A549 (cell line): ENCODE measurements around the gene F2RL1. TPM values are rescaled to one million over a fixed set of nuclear protein-coding genes. Genes with fewer than 3 reads are reported as not detected.
A peak's percentile ranks its signal among the peaks of the same experiment; 100 is the strongest.

ENCODE experiments used
- ATAC-seq, 2 experiments: fragments of 200-7000 bp in 1 of 2; fragments of >200 bp in 1 of 2; cut with Nextera tagmentation in 1 of 2; cut with Tn5 transposase in 1 of 2; 3 replicates each; pipeline versions ENCODE4 v1.8.0 to v1.9.1; 2018 to 2020; ENCODE audit warnings: mild to moderate bottlenecking in 1 of 2, moderate library complexity in 1 of 2
- CTCF ChIA-PET: fragments of 300-600 bp; sonication (Branson Sonifier 250); formaldehyde crosslinking; extraction: SDS; loops from one replicate; lab custom pipeline; 2021; ENCODE audit warnings: antibody characterized with exemption, inconsistent platforms; lab: Yijun Ruan, JAX
- POLR2A ChIA-PET: fragments of 350-600 bp; formaldehyde crosslinking; extraction: SDS; loops from one replicate; lab custom pipeline; 2021; ENCODE audit warnings: antibody characterized with exemption, inconsistent platforms; lab: Yijun Ruan, JAX
- DNase-seq, 2 experiments: peaks; one replicate each; pipeline versions ENCODE4 v3.0.0 to v3.0.0-alpha.2; 2011 to 2016; ENCODE audit warnings: low read depth in 1 of 2, low spot score in 1 of 2
- FAIRE-seq: peaks from 2 replicates; lab custom pipeline; 2011; peaks lifted over from hg19 to GRCh38; lab: Jason Lieb, UNC
- H3K27ac ChIP-seq, 2 experiments: fragments of >200 bp; sonication (Bioruptor Twin); formaldehyde crosslinking; 3 replicates each; pipeline ENCODE4 v1.5.1; 2016 to 2017
- H3K4me1 ChIP-seq: fragments of >200 bp; sonication (Bioruptor Twin); formaldehyde crosslinking; 3 replicates; pipeline ENCODE4 v1.6.1; 2016
- H3K4me2 ChIP-seq: fragments of >200 bp; sonication (Bioruptor Twin); formaldehyde crosslinking; 3 replicates; pipeline ENCODE4 v1.6.1; 2016
- H3K4me3 ChIP-seq: fragments of >200 bp; sonication (Bioruptor Twin); formaldehyde crosslinking; 3 replicates; pipeline ENCODE4 v1.5.1; 2016
- H3K9me3 ChIP-seq: fragments of >200 bp; sonication (Bioruptor Twin); formaldehyde crosslinking; 3 replicates; pipeline ENCODE4 v1.6.1; 2016
- BCL3 ChIP-seq: fragments of >200 bp; sonication (Bioruptor Twin); formaldehyde crosslinking; IDR thresholded peaks from 3 replicates; pipeline ENCODE4 v1.6.1; 2016
- CBX8 ChIP-seq: fragments of 200-600 bp; sonication (generic); IDR thresholded peaks from 2 replicates; pipeline ENCODE4 v1.6.1; 2016
- CEBPB ChIP-seq, 2 experiments: fragments of >200 bp in 1 of 2; sonication (Bioruptor Twin) in 1 of 2; formaldehyde crosslinking in 1 of 2; IDR thresholded peaks; 2 replicates each; pipeline ENCODE4 v1.6.1; 2012 to 2016
- CHD4 ChIP-seq: fragments of 200-600 bp; sonication (generic); IDR thresholded peaks from 2 replicates; pipeline ENCODE4 v1.6.1; 2016; ENCODE audit warnings: antibody characterized with exemption, mild to moderate bottlenecking, borderline replicate concordance
- EHMT2 ChIP-seq: fragments of 200-600 bp; sonication (generic); IDR thresholded peaks from 2 replicates; pipeline ENCODE4 v1.6.1; 2016; ENCODE audit warnings: antibody characterized with exemption, low read depth, mild to moderate bottlenecking, moderate library complexity
- ELK1 ChIP-seq: fragments of 150-350 bp; IDR thresholded peaks from 2 replicates; pipeline ENCODE4 v1.6.1; 2014; ENCODE audit warnings: low read depth, mild to moderate bottlenecking, low read length
- EP300 ChIP-seq, 2 experiments: fragments of >200 bp; sonication (Bioruptor Twin); formaldehyde crosslinking; IDR thresholded peaks; 2 replicates in 1 of 2; 3 replicates in 1 of 2; pipeline ENCODE4 v1.6.1; 2016 to 2017
- FOSL2 ChIP-seq, 2 experiments: fragments of 450-650 bp in 1 of 2; fragments of >200 bp in 1 of 2; sonication (Bioruptor Twin) in 1 of 2; formaldehyde crosslinking; IDR thresholded peaks; 2 replicates each; pipeline versions ENCODE4 v1.5.0 to v1.6.1; 2016 to 2020; ENCODE audit warnings: mild to moderate bottlenecking in 1 of 2, moderate library complexity in 1 of 2
- GATA3 ChIP-seq: IDR thresholded peaks from 2 replicates; pipeline ENCODE4 v1.6.1; 2012; ENCODE audit warnings: borderline replicate concordance
- HES2 ChIP-seq: fragments of >200 bp; sonication (Bioruptor Twin); formaldehyde crosslinking; IDR thresholded peaks from 2 replicates; pipeline ENCODE4 v1.6.1; 2016
- HOXB13 ChIP-seq: fragments of 250-450 bp; sonication (Bioruptor Pico); IDR thresholded peaks from 2 replicates; pipeline ENCODE4 v1.5.0; 2020; ENCODE audit warnings: low read depth, mild to moderate bottlenecking, moderate library complexity
- JUN ChIP-seq, 2 experiments: fragments of >200 bp; sonication (Bioruptor Twin); formaldehyde crosslinking; IDR thresholded peaks; 2 replicates in 1 of 2; 3 replicates in 1 of 2; pipeline ENCODE4 v1.6.1; 2016 to 2017
- JUNB ChIP-seq: fragments of >200 bp; sonication (Bioruptor Twin); formaldehyde crosslinking; IDR thresholded peaks from 2 replicates; pipeline ENCODE4 v1.6.1; 2016
- MAX ChIP-seq: IDR thresholded peaks from 2 replicates; pipeline ENCODE4 v1.6.1; 2012
- NFE2L2 ChIP-seq: fragments of 150-350 bp; conservative IDR thresholded peaks from 2 replicates; pipeline ENCODE4 v1.6.1; 2014; ENCODE audit warnings: low read length
- PBX3 ChIP-seq: IDR thresholded peaks from 2 replicates; pipeline ENCODE4 v1.6.1; 2012
- PHF8 ChIP-seq: fragments of 200-600 bp; sonication (generic); IDR thresholded peaks from 2 replicates; pipeline ENCODE4 v1.6.1; 2016; ENCODE audit warnings: low read depth, mild to moderate bottlenecking, antibody characterized with exemption, moderate library complexity, borderline replicate concordance
- POLR2A ChIP-seq: IDR thresholded peaks from 2 replicates; pipeline ENCODE4 v1.6.1; 2012; ENCODE audit warnings: mild to moderate bottlenecking, low read length
- RAD21 ChIP-seq, 2 experiments: fragments of >200 bp in 1 of 2; sonication (Bioruptor Twin) in 1 of 2; formaldehyde crosslinking in 1 of 2; IDR thresholded peaks in 1 of 2; conservative IDR thresholded peaks in 1 of 2; 2 replicates in 1 of 2; 3 replicates in 1 of 2; pipeline ENCODE4 v1.6.1; 2012 to 2018; ENCODE audit warnings: inconsistent platforms in 1 of 2
- RNF2 ChIP-seq: fragments of 200-600 bp; sonication (generic); IDR thresholded peaks from 2 replicates; pipeline ENCODE4 v1.6.1; 2016; ENCODE audit warnings: low read depth, mild to moderate bottlenecking, antibody characterized with exemption, moderate library complexity, borderline replicate concordance
- SMC3 ChIP-seq: fragments of >200 bp; sonication (Bioruptor Twin); formaldehyde crosslinking; IDR thresholded peaks from 3 replicates; pipeline ENCODE4 v1.6.1; 2018; ENCODE audit warnings: inconsistent platforms
- SREBF2 ChIP-seq: fragments of 450-650 bp; IDR thresholded peaks from 2 replicates; pipeline ENCODE4 v1.6.1; 2014; ENCODE audit warnings: mild to moderate bottlenecking, moderate library complexity
- USF2 ChIP-seq: fragments of 450-650 bp; IDR thresholded peaks from 2 replicates; pipeline ENCODE4 v1.6.1; 2014; ENCODE audit warnings: antibody characterized with exemption
- WGBS: methylation state at CpG from one replicate; pipeline ENCODE4 v1.1.6; 2017; ENCODE audit errors: missing lambda C conversion rate; 5-methylcytosine and 5-hydroxymethylcytosine counted together
- polyA plus RNA-seq, 4 experiments: library from polyadenylated mRNA; depleted of rRNA in 3 of 4; stranded (reverse); fragments of >200 nt; fragmentation: RNase III in 1 of 4; extraction: RNeasy Plus Mini Kit Qiagen cat#74134 plus additional on column Dnase treatment in 1 of 4; gene quantifications; 2 replicates in 3 of 4; 3 replicates in 1 of 4; pipeline ENCODE4 v1.2.3, GENCODE V29; 2011 to 2017

Gene F2RL1
- polyA plus RNA-seq, 2 of the 4 experiments (the other 2 are of a cell fraction) = 88.7 to 226 TPM

GRCh38 chr5:76813982-76814562, 4.8 kb upstream of the F2RL1 start:
- Histone ChIP-seq H3K27ac (peak overlapping the region; percentile 75 to 94), H3K9me3 (no peaks in the 10 kb centered on the region), H3K4me1 (peaks cover 65% of the 10 kb centered on the region), H3K4me2 (peak overlapping the region; percentile 59), H3K4me3 (no peak overlapping the region)
- ATAC-seq (peak; percentile 72 to 74), DNase-seq (peak; percentile 82 to 92), FAIRE-seq (peak; percentile 82)
- ChIA-PET CTCF (interaction anchor here (0.5 to 1.6 kb wide), 2 partner anchors 8 to 55 kb away, joined by 3 to 5 read pairs; no protein-coding TSS in a partner anchor), POLR2A (interaction anchor here (0.8 to 3.0 kb wide), 6 partner anchors 9 to 410 kb away, joined by 3 to 24 read pairs (median 4); no protein-coding TSS in a partner anchor)
- WGBS = 11% methylated on average over 4 of the region's 4 CpGs
- TF ChIP-seq FOSL2 (IDR thresholded peaks at IDR 0.05) (peak; percentile 81), FOSL2 (CRISPR knock-in tag; IDR thresholded peaks at IDR 0.05) (peak; percentile 93), USF2 (no peak), JUN (IDR thresholded peaks at IDR 0.05) (peak; percentile 68 to 82; a peak in 4 of 5 replicates), RAD21 (conservative IDR thresholded peaks at IDR 0.05 in 1 of 2, IDR thresholded peaks at IDR 0.05 in 1 of 2) (peak; percentile 45 to 47; a peak in 4 of 5 replicates), HES2 (no peak), SREBF2 (no peak), JUNB (peak; percentile 95), POLR2A (no peak), BCL3 (0 out of 3 replicates have a peak, but pooled peaks have one; percentile 41), CHD4 (no peak), HOXB13 (peak; percentile 30; the same call in 1 of the 2 replicates), GATA3 (peak; percentile 99), SMC3 (peak; percentile 36; the same call in 2 of the 3 replicates), RNF2 (no peak), CEBPB (IDR thresholded peaks at IDR 0.05) (peak in 1 of 2 experiments; percentile 68; a peak in 2 of 4 replicates), EHMT2 (no peak), EP300 (IDR thresholded peaks at IDR 0.05) (peak; percentile 85 to 89; a peak in 3 of 5 replicates), CBX8 (no peak), NFE2L2 (no peak), ELK1 (no peak), PHF8 (no peak), MAX (peak; percentile 80), PBX3 (peak; percentile 60; the same call in 1 of the 2 replicates)
